Kidney tubule cell (primary cell): ENCODE results near the gene TMEM207.

ENCODE experiments used
- DNase-seq: peaks from one replicate; pipeline ENCODE4 v3.0.0-alpha.2; 2018; ENCODE audit warnings: low spot score

The TMEM207 gene

GRCh38 chr3:190385731-190386688, 63.7 kb downstream of the TMEM207 start:
- DNase-seq: peak; percentile 93

GRCh38 chr3:190384309-190384756, 65.4 kb downstream of the TMEM207 start:
- DNase-seq: peak; percentile 94

GRCh38 chr3:190382082-190382481, 67.6 kb downstream of the TMEM207 start:
- DNase-seq: peak; percentile 95

GRCh38 chr3:190381441-190381840, 68.3 kb downstream of the TMEM207 start:
- DNase-seq: peak; percentile 65

- DNase-seq: no peak
These were observed 69.5 kb downstream of the TMEM207 start for GRCh38 chr3:190380184-190380583.
